Measurements from ENCODE around the gene NMU. TPM values are rescaled to one million over a fixed set of nuclear protein-coding genes. Genes with fewer than 3 reads are reported as not detected.

The NMU gene, protein sequence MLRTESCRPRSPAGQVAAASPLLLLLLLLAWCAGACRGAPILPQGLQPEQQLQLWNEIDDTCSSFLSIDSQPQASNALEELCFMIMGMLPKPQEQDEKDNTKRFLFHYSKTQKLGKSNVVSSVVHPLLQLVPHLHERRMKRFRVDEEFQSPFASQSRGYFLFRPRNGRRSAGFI
- 0.32 to 0.56 TPM (median 0.54 TPM) in 5 replicates for total RNA-seq (2022; extraction: Qiagen RNA extraction; ENCODE audit: low read depth)

DNA sequence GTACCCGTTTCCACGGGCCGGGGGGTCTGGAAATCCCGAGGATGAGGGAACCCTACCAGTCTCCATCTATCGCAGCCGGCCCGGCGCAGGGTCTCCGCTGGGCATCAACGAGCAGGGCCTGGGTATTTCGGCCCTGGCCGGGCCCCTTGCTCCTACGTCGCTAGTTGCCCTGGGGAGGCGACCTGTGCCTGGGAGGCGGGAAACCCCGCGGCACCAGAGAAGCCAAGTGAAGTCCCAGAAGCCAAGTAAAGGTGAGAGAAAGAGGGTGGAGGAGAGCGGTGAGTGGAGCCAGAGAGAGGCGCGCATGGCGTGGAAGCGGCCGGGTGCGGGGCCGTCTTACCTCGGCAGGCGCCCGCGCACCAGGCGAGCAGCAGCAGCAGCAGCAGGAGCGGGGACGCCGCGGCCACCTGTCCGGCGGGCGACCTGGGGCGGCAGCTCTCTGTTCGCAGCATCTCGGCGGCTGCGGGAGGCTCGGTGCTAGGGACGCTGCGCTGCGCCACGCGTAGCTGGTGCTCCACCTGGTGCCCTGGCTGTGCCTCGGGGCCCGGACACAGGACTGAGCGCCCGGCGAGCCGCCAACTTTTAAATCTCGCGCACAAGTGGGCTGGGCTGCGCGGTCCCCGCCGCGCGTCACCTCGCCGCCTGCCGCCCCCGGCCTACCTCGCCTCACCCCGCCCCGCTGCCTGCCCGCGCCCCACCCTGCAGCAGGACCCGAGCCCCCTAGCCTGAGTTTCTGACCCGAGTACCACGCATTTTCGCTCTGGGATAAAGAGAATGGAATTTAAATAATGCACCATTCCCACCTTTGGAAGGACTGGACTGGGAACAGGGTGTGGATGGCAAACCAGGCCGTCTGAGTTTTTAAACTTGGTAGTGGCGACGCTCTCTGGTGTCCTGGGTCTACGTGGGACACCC lies at the start of gene NMU:
Gene NMU, minus strand, starts transcription at position 558 of the 915 bp plus-strand sequence. Its CDS starts 106 bp downstream, at position 452.

DNA sequence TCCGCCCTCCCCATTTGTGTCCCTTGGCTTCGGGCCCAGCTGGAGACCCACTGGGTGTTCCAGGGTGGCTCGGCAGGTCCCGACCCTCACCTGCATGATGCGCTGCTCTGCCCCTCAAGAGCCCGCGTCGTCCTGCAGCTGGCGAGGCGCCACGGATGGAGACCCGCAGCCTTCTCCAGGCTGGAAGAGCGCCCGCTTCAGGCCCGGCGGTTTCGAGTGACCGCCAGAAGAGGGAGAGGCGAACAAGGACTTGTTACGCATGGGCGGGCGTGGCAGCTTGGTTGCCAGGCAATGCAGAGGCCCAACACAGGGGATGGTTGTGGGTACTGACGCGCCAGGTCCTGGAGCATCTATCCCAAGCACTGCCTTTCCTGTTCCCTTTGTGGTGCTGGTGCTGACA lies 44.1 kb downstream of the NMU start, which contains the start of gene PDCL2:
Gene PDCL2, minus strand, starts transcription at position 232 of the 400 bp plus-strand sequence. Its CDS starts 136 bp downstream, at position 96.

DNA sequence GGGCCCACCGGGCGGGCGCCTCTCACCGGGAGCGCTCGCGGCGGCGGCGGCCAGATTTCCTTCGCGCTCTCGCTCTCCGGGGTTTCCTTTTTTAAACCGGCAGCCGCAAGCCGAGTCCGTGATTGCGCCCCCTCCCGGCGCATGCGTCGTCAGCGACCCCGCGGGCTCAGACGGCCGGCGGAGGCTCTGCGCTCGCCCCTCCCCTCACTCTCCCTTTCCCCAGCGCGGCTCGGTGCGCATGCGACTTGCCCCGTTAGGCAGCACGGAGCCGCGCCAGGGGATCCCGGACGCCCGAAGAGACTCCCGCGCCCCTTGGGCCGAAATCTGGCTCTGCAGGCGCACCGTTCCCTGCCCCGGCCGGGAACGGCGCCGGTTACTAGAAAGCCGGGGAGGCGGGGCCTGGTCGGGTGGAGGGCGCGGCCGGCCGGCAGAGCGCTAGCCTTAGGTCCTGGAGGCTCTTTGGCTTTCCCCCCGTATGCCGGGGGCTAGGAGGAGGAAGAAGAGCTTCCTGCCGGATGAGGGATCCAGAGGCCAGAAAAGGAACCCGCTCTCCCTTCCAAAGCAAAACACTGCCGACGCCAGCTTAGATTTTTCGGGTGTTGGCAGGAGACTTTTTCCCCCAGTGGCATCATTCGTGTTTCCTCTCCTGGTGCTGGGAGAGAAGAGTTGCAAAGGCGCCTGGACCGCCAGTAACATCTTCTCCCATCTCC lies 89.2 kb downstream of the NMU start, which contains the start of gene CLOCK:
Gene CLOCK, minus strand, starts transcription at position 154 of the 710 bp plus-strand sequence. CDS start 64,124 bp downstream, outside the sequence.

Other genes with a start within 250 kb of the NMU start
- gene TMEM165, start 240.3 kb downstream of the NMU start, total RNA-seq (2022; extraction: Qiagen RNA extraction; ENCODE audit: low read depth), result 41.2 to 60.2 TPM (median 54.6 TPM) in 5 replicates
- gene CLOCK, start 89.4 kb downstream of the NMU start, total RNA-seq (2022; extraction: Qiagen RNA extraction; ENCODE audit: low read depth), result 3.1 to 7.2 TPM (median 4.6 TPM) in 5 replicates
- not detected in 5 replicates for gene PDCL2, start 44.1 kb downstream of the NMU start, total RNA-seq (2022; extraction: Qiagen RNA extraction; ENCODE audit: low read depth)
- not detected in 5 replicates for gene EXOC1L, start 183.5 kb upstream of the NMU start, total RNA-seq (2022; extraction: Qiagen RNA extraction; ENCODE audit: low read depth)
- 12.6 to 16.3 TPM (median 13.7 TPM) in 5 replicates for gene EXOC1, start 217.3 kb upstream of the NMU start, total RNA-seq (2022; extraction: Qiagen RNA extraction; ENCODE audit: low read depth)